Activated CD4-positive, alpha-beta memory T cell treated with anti-CD3 and anti-CD28 coated beads, Interleukin-2, amount 10 ng/mL, durations not matched to agents 7 days and 5 days (primary cell): ENCODE data around the gene DAPK1. TPM values are rescaled to one million over a fixed set of nuclear protein-coding genes. Genes with fewer than 3 reads are reported as not detected.

Source experiments
- CTCF ChIA-PET: fragments of 350-600 bp; sonication (Branson Sonifier 250); formaldehyde crosslinking; loops from one replicate; lab custom pipeline; 2021; ENCODE audit warnings: antibody characterized with exemption, inconsistent platforms; lab: Charles Lee
- POLR2A ChIA-PET: fragments of 350-600 bp; sonication (Branson Sonifier 250); formaldehyde crosslinking; loops from one replicate; lab custom pipeline; 2021; ENCODE audit warnings: antibody characterized with exemption; lab: Charles Lee
- DNase-seq: peaks from one replicate; pipeline ENCODE4 v3.0.0-alpha.2; 2020
- H3K27ac Mint-ChIP-seq: one replicate; pipeline ENCODE4 v1.8.0; 2021; ENCODE audit warnings: mild to moderate bottlenecking, mixed read lengths
- H3K27me3 Mint-ChIP-seq: one replicate; pipeline ENCODE4 v1.8.0; 2021; ENCODE audit warnings: mixed read lengths
- H3K36me3 Mint-ChIP-seq: one replicate; pipeline ENCODE4 v1.8.0; 2021; ENCODE audit warnings: low read depth, mixed read lengths
- H3K4me1 Mint-ChIP-seq: one replicate; pipeline ENCODE4 v1.8.0; 2021; ENCODE audit warnings: mixed read lengths
- H3K4me3 Mint-ChIP-seq: one replicate; pipeline ENCODE4 v1.8.0; 2021; ENCODE audit warnings: mild to moderate bottlenecking, mixed read lengths
- H3K9me3 Mint-ChIP-seq: one replicate; pipeline ENCODE4 v1.8.0; 2021; ENCODE audit warnings: mixed read lengths
- total RNA-seq, 2 experiments: library from RNA; stranded (reverse); gene quantifications; one replicate each; pipeline ENCODE4 v1.2.3, GENCODE V29; 2021

The DAPK1 gene
- total RNA-seq, 2 experiments from 2014 or later: 0.50 to 0.86 TPM

DNA sequence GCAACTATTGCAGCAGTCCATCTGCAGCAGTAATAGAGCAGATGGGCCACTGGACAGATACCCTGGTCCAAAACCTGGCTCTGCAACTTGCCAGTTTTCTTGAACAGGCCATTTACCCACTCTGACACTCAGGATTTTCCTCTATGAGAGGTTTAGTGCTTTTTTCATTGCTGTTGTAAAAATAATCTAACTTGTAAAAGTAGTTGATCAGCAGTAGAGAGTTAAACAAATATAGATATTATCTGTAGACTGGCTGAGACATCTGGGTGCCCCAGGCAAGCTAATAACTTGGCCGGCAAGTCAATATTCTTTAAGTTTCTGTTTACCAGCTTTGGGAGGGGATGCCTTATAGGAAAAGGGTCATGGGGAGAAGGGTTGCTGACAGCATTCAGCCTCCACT is 4.1 kb downstream of the DAPK1 start:
- POLR2A ChIA-PET: no interaction called here
- H3K4me3 Mint-ChIP-seq: no peak overlapping the region
- H3K36me3 Mint-ChIP-seq: no peaks in the 10 kb centered on the region
- H3K27ac Mint-ChIP-seq: no peak overlapping the region
- no peaks in the 10 kb centered on the region for H3K9me3 Mint-ChIP-seq
- peaks cover 27% of the 10 kb centered on the region for H3K27me3 Mint-ChIP-seq
- CTCF ChIA-PET: no interaction called here
- no peak for DNase-seq
- peaks cover 10% of the 10 kb centered on the region for H3K4me1 Mint-ChIP-seq

DNA sequence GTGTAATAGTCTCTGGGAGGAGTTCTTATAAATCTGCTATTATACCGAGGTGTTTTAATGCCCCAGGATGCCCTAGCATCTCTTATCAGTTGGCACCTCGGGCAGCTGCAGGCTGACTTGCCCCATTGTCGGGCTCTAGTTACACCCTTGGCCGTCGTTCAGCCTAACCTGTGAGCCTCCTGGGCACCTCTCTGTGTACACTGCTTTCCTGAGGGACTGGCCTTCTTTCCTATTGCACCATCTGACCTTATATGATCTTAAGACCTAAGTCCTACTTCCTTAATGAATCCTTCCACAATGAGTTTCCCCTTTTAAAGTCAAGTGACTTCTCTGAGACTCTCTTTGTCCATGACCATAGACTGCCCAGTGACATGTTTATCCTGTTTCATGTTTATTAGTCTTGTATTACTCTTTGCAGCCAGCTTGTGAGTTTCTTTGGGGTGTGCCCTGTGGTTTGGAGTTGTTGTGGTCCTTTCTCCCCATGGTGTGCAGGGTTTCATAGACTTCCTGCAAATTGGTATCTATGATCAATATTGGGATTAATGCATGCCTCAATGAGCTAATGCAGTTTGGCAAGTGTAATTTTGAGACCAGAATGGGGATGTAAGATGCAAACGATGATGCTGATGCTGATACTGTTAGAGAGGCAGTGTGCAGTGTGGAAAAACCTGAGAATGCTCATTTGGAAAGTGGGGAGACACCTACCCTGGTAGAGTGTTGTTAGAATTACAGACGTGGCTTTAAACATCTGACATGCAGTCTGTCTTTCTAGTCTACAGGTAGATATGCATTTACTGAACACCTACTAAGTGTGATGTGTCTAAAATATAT is 4.9 kb downstream of the DAPK1 start:
- POLR2A ChIA-PET: no interaction called here

DNA sequence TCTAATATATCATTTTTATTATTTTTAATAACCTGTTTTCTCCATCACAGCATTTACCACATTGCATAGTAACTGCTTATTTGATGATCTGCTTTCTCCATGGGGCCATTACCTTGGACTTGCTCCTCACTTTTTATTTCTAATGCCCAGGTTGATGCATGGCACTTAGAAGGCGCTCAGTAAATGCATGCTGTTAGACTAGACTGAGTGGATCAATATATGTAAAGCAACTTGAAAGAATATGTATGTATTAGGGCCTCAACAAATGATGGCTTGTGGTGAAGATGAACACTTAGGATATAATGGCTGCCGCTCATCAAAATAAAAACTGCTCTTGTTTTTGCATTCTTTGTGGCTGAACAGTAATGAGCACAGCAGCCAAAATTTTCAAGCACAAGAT is 5.8 kb downstream of the DAPK1 start:
- Mint-ChIP-seq H3K4me1 (peaks cover 10% of the 10 kb centered on the region), H3K27ac (no peak overlapping the region), H3K4me3 (no peak overlapping the region), H3K9me3 (no peaks in the 10 kb centered on the region), H3K36me3 (no peaks in the 10 kb centered on the region), H3K27me3 (peaks cover 20% of the 10 kb centered on the region)
- ChIA-PET CTCF (no interaction called here), POLR2A (no interaction called here)
- DNase-seq: no peak

More for the DNA sequence above, 4.9 kb downstream of the DAPK1 start:
- no peak for DNase-seq
- Mint-ChIP-seq H3K36me3 (no peaks in the 10 kb centered on the region), H3K27me3 (peaks cover 21% of the 10 kb centered on the region), H3K4me1 (peaks cover 10% of the 10 kb centered on the region), H3K27ac (no peak overlapping the region), H3K9me3 (no peaks in the 10 kb centered on the region), H3K4me3 (no peak overlapping the region)
- CTCF ChIA-PET: no interaction called here

DNA sequence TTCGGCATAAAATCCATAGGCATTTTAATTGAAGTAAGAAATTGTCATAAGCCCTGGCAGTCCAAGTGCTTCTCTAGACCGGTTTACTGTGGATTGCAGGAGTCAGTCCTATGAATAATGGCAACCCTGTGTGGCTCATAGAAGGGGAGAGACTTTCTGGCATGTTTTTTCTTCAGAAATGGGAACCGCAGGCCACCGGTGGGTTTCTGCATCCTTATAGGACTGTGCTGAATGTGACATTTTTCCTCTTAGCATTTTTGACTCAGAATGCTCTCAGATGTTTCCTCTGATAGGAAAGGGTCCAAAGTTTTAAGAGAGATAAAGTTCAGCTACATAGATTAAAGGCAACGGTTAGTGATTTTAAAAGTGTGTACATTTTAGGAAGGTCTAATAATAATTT is 6.3 kb downstream of the DAPK1 start:
- H3K36me3 Mint-ChIP-seq: no peaks in the 10 kb centered on the region
- no peak overlapping the region for H3K4me3 Mint-ChIP-seq
- CTCF ChIA-PET: no interaction called here
- no peak for DNase-seq
- peaks cover 17% of the 10 kb centered on the region for H3K27me3 Mint-ChIP-seq
- no peaks in the 10 kb centered on the region for H3K9me3 Mint-ChIP-seq
- POLR2A ChIA-PET: no interaction called here
- H3K27ac Mint-ChIP-seq: no peak overlapping the region
- peaks cover 8% of the 10 kb centered on the region for H3K4me1 Mint-ChIP-seq

DNA sequence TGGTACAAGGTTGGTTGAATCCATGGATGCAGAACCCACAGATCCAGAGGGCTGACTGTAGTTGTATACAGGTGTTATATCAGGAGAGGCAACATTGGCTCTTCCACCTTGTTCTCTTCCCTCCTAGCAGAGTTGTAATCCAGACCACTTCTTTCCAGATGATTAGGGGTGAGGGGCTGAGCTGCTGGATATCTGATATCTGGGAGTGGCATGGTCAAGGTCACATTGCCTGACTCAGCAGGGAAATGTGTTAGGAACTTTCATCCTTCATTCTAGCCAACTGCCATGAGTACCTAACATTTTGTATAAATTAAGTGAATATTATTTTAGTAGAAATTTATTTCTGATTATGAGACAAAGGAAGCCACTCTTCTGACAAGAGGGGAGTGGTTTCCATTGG is 7.3 kb downstream of the DAPK1 start:
- Mint-ChIP-seq H3K36me3 (no peaks in the 10 kb centered on the region), H3K4me3 (no peak overlapping the region), H3K9me3 (no peaks in the 10 kb centered on the region), H3K4me1 (peaks cover 2% of the 10 kb centered on the region), H3K27me3 (peaks cover 7% of the 10 kb centered on the region), H3K27ac (no peak overlapping the region)
- CTCF ChIA-PET: no interaction called here
- DNase-seq: no peak
- POLR2A ChIA-PET: no interaction called here

DNA sequence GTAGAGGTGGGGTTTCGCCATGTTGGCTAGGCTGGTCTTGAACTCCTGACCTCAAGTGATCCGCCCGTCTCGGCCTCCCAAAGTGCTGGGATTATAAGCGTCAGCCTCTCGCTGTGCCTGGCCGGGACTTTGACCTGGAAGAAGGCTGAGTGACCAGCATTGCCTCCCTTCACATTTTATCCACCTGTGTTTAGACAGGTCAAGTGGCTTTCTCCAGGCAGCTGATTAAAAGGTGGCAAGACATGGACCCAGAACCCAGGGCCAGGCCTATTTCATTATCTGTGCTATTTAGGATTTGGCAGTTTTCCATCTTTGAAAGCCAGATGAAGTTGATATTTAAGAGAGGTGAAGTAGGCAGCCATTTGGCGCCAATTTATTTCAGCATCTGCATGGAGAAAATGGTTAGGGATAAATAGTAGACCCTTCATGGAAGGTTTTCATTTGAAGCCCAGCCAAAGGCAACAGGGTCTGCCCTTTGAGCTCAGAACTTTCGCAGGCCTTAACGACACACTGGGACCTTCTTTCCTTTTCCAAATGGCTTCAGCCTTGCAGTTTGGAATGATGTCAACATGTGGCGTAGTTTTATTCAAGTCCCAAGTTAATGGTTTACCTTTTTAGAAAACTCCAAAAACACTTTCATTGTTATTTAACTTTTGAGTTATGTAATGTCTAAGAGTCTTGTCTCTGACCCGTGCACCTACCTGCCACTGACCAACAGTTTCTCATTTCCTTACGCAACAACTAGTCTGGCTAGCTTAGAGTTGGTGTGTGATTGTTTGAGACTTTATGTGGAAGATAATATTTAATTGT is 8.4 kb downstream of the DAPK1 start:
- no peaks in the 10 kb centered on the region for H3K9me3 Mint-ChIP-seq
- H3K27me3 Mint-ChIP-seq: no peaks in the 10 kb centered on the region
- no peaks in the 10 kb centered on the region for H3K36me3 Mint-ChIP-seq
- DNase-seq: no peak
- ChIA-PET CTCF (no interaction called here), POLR2A (no interaction called here)
- no peak overlapping the region for H3K27ac Mint-ChIP-seq
- H3K4me3 Mint-ChIP-seq: no peak overlapping the region
- no peaks in the 10 kb centered on the region for H3K4me1 Mint-ChIP-seq

DNA sequence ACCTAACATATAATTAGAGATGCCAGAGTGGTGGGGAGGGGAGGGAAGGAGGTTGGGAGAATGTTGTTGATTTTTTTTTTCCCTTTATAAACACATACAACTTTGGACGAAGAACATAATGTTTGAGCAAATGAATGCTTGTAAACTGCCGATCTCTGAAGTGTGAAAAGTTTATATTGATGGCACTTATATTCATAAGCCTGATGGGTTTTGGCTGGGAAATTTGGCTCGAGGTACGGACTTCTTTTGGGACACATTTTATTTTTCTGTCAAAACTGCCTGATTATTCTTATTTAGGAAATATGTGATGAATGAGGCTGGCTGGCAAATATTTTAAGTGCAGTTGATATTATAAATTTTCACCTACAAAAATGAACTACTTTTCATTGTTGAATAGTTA is 9.9 kb downstream of the DAPK1 start:
- no peaks in the 10 kb centered on the region for H3K4me1 Mint-ChIP-seq
- no peak for DNase-seq
- H3K4me3 Mint-ChIP-seq: no peak overlapping the region
- ChIA-PET POLR2A (no interaction called here), CTCF (no interaction called here)
- no peaks in the 10 kb centered on the region for H3K9me3 Mint-ChIP-seq
- H3K27ac Mint-ChIP-seq: no peak overlapping the region
- H3K27me3 Mint-ChIP-seq: no peaks in the 10 kb centered on the region
- no peaks in the 10 kb centered on the region for H3K36me3 Mint-ChIP-seq

DNA sequence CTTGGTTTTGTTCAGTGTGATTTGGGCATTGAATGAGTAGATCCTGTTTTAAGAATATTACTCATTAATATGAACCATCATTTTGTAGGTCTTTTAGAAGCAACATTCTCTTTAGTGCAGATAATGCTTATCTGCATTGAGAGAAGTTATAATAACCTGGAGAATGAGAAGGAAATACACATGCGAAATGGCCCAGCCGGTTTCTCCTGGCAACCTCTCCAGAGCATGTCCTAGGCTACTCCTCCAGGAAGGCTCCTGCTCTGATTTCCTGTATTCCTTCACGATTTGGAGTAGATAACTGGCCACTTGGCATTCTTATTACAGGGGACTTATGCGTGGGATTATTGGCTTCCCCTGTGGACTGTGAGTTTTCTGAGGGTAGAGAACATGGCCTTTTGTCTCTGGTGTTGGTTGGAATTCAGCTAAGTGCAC is 12.6 kb downstream of the DAPK1 start:
- ChIA-PET POLR2A (no interaction called here), CTCF (no interaction called here)
- no peaks in the 10 kb centered on the region for H3K36me3 Mint-ChIP-seq
- H3K27ac Mint-ChIP-seq: no peak overlapping the region
- no peak for DNase-seq
- no peak overlapping the region for H3K4me3 Mint-ChIP-seq
- no peaks in the 10 kb centered on the region for H3K9me3 Mint-ChIP-seq
- peaks cover 1% of the 10 kb centered on the region for H3K27me3 Mint-ChIP-seq
- H3K4me1 Mint-ChIP-seq: no peaks in the 10 kb centered on the region

DNA sequence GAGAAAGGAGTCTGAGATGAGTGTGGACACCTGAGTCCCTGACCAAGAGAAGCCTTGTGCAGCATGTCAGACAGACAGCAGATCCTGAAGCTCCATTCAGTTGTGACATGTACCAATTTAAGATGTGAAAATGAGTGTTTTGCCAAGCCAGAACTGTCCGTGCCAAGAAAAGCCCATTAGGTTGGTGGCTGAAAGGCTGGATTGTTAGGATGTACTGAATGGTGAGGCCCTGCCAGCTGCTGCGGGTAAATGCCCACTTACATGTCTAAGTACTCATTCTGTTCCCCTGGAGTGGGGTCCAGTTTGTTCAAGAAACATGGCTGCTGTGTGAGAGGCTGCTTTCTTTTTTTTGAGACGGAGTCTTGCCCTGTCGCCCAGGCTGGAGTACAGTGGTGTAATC is 14.6 kb downstream of the DAPK1 start:
- POLR2A ChIA-PET: no interaction called here
- CTCF ChIA-PET: no interaction called here

DNA sequence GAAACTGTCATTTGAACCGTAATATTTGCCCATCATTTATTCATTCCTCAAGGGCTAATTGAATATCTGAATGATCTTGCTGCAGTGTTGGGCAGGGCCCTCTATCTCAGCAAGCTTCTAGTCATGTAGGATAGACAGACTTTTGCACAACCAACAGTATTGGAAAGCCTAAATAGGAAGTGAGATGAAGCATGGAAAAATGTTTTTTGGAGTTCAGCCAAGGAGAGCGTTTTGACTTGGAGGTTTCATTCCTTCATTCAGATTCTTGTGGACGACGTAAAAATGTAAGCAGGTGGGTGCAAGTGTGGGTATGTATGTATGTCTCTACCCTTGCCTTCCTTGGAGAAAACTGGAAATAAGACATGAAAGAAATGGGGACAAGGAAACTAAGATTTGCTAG is 15.5 kb downstream of the DAPK1 start:
- Mint-ChIP-seq H3K9me3 (no peaks in the 10 kb centered on the region), H3K27me3 (peaks cover 1% of the 10 kb centered on the region), H3K4me3 (no peak overlapping the region), H3K4me1 (no peaks in the 10 kb centered on the region), H3K36me3 (no peaks in the 10 kb centered on the region), H3K27ac (no peak overlapping the region)
- CTCF ChIA-PET: no interaction called here
- POLR2A ChIA-PET: no interaction called here
- DNase-seq: no peak

More for the DNA sequence above, 14.6 kb downstream of the DAPK1 start:
- Mint-ChIP-seq H3K4me1 (no peaks in the 10 kb centered on the region), H3K27ac (no peak overlapping the region), H3K4me3 (no peak overlapping the region), H3K27me3 (peaks cover 1% of the 10 kb centered on the region), H3K9me3 (no peaks in the 10 kb centered on the region), H3K36me3 (no peaks in the 10 kb centered on the region)
- DNase-seq: no peak

DNA sequence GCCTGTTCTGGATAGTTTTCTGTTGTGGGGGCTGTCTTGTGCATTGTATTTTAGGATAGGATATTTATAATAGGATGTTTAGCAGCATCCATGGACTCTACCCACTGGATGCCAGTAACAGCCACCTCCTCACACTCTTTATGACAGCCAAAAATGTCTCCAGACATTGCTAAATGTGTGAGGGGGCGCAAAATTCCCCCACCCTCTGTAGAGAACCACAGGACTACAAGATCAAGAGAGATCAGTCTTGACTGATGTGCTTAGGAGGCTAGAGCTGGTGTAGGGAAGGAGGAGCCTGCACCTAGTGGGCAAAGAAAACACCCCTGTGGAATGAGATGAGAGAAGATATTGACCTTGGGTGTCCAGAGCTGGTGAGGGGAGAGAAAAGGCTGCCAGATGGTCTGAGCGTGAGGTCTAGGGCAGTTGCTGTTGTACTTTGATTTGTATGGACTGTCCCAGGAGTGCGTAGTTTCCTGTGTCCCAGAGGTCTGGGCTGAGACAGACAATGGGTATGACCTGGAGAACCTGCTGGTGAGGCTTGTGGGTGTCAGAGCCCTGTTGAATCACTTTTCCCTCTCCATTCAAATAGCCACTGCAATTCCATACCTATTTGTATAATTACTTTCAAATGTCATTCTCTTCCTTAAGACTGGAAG is 16.3 kb downstream of the DAPK1 start:
- no peak for DNase-seq
- POLR2A ChIA-PET: no interaction called here
- peaks cover 1% of the 10 kb centered on the region for H3K27me3 Mint-ChIP-seq
- H3K27ac Mint-ChIP-seq: no peak overlapping the region
- CTCF ChIA-PET: no interaction called here
- no peaks in the 10 kb centered on the region for H3K9me3 Mint-ChIP-seq
- H3K4me3 Mint-ChIP-seq: no peak overlapping the region
- H3K4me1 Mint-ChIP-seq: no peaks in the 10 kb centered on the region
- H3K36me3 Mint-ChIP-seq: no peaks in the 10 kb centered on the region

DNA sequence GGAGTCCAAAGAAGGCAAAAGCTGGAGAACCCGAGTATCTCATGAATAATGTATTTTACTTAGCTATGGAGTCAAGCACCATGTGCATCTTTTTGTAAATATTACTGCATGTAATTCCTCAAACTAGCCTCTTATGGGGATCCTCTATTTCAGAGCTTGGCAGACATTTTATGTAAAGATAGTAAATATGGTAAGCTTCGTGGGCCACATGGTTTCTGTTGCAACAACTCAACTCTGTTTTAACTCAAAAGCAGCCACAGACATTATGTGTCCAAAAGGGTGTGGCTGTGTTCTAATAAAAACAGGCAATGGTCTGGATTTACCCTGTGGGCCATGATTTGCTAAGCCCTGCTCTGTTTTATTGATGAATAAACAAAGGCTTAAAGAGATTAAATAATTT is 17.3 kb downstream of the DAPK1 start:
- CTCF ChIA-PET: no interaction called here
- H3K4me1 Mint-ChIP-seq: no peaks in the 10 kb centered on the region

DNA sequence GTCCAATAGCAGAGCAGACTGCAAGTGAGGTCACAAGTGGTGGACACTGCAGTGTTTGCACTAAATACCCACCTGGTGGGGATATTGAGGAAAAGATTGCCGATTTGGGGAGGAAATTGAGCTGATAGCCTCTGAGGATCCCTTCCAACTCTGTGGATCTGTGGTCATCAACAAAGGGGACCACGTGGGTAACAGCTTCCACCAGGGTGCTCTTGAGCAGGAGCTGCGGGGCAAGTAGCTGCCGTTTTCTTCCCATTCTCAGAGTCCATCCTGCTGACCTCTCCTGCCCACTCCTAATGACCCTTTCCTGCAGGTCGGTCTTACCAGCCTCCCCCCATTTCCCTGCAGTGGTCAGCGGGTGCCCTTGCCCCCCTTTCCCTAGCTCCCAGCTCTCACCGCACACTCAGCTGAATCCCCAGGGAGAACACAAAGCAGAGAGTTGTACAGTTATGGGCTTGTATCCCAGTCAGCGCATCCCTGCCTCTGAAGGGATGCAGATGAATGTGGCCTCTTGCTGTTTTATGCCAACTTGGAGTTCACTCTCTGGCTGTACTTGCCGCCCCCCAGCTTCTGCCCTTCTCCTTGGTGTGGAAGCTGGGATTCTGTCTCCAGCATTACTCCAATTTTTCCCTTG is 18.0 kb downstream of the DAPK1 start:
- ChIA-PET CTCF (no interaction called here), POLR2A (no interaction called here)
- H3K4me1 Mint-ChIP-seq: no peaks in the 10 kb centered on the region
- H3K36me3 Mint-ChIP-seq: no peaks in the 10 kb centered on the region
- H3K4me3 Mint-ChIP-seq: no peak overlapping the region
- no peaks in the 10 kb centered on the region for H3K9me3 Mint-ChIP-seq
- DNase-seq: no peak
- H3K27ac Mint-ChIP-seq: no peak overlapping the region
- peaks cover 1% of the 10 kb centered on the region for H3K27me3 Mint-ChIP-seq

More for the DNA sequence above, 17.3 kb downstream of the DAPK1 start:
- no peaks in the 10 kb centered on the region for H3K36me3 Mint-ChIP-seq
- no peak overlapping the region for H3K27ac Mint-ChIP-seq
- peaks cover 1% of the 10 kb centered on the region for H3K27me3 Mint-ChIP-seq
- POLR2A ChIA-PET: no interaction called here
- no peak overlapping the region for H3K4me3 Mint-ChIP-seq
- H3K9me3 Mint-ChIP-seq: no peaks in the 10 kb centered on the region
- DNase-seq: no peak
